ENCODE measurements around the gene ATAD3B. TPM values are rescaled to one million over a fixed set of nuclear protein-coding genes. Genes with fewer than 3 reads are reported as not detected.
A peak's percentile ranks its signal among the peaks of the same experiment; 100 is the strongest.
"Not testable (repeated sequence)": the region's sequence is repeated elsewhere in the genome, so short reads cannot be mapped to it uniquely, and the experiment has no call there.

The ATAD3B gene
- total and polyA plus RNA-seq, 2 donors (not counting 3 experiments of a cell fraction or from before 2014, with no cell fraction given): 20.5 to 48.2 TPM

- H3K27me3 ChIP-seq (ENCODE audit: control insufficient read depth in 2 of 2, insufficient read depth in 2 of 2, low read length in 2 of 2): no peaks in the 10 kb centered on the region
- H3K4me2 ChIP-seq (ENCODE audit: insufficient read depth, low read length): peak within 1 kb of the TSS; percentile 86
- CTCF ChIA-PET: no interaction called here
- peaks cover 21% of the 10 kb centered on the region for H3K79me2 ChIP-seq (ENCODE audit: control insufficient read depth, insufficient read depth, low read length)
- H4K20me1 ChIP-seq (replicated peaks; ENCODE audit: control insufficient read depth, extremely low read depth, insufficient read depth, low read length): no peaks in the 10 kb centered on the region
- peak within 1 kb of the TSS; percentile 96 for H3K27ac ChIP-seq (ENCODE audit: insufficient read depth, low read depth, low read length)
- TF ChIP-seq FOS (IDR thresholded peaks at IDR 0.05; ENCODE audit: borderline replicate concordance, insufficient read depth, low read length) (no peak), JUN (IDR thresholded peaks at IDR 0.05; ENCODE audit: borderline replicate concordance, insufficient read depth, insufficient read length, low read depth) (no peak), GATA2 (IDR thresholded peaks at IDR 0.05; ENCODE audit: insufficient read depth, insufficient read length, low read depth, low read length) (no peak), CTCF (IDR thresholded peaks at IDR 0.05; ENCODE audit: extremely low read depth in 1 of 2, insufficient read depth in 1 of 2, low read depth in 1 of 2, low read length in 2 of 2) (peak in 1 of 2 donors; percentile 0), MAX (IDR thresholded peaks at IDR 0.05; ENCODE audit: insufficient read depth, insufficient read length) (no peak), POLR2A (IDR thresholded peaks at IDR 0.05; ENCODE audit: low read depth, low read length) (peak; percentile 84), MYC (IDR thresholded peaks at IDR 0.05; ENCODE audit: low read depth, low read length) (peak; percentile 13), POLR2AphosphoS5 (IDR thresholded peaks at IDR 0.05; ENCODE audit: insufficient read depth, low read depth, low read length) (peak; percentile 79), EZH2 (IDR thresholded peaks at IDR 0.05; ENCODE audit: borderline replicate concordance, low read depth, low read length, severe bottlenecking) (no peak)
- peak within 1 kb of the TSS; percentile 33 to 69 (median 61) for H3K4me3 ChIP-seq (replicated peaks in 1 of 3; ENCODE audit: insufficient read depth in 1 of 3, low read depth in 1 of 3, low read length in 3 of 3)
- dilution Hi-C loops (cut with MboI; ENCODE audit: extremely low pct_ligation_motif_present, low sequenced_read_pairs) (no loop called here), intact Hi-C loops (cut with micrococcal nuclease) (loop anchor here (2.0 to 5.0 kb wide), 2 partner anchors 63 to 106 kb away; partner anchors contain the start of genes MIB2 and SSU72)
- no peaks in the 10 kb centered on the region for H3K36me3 ChIP-seq (ENCODE audit: control insufficient read depth in 2 of 2, extremely low read depth in 1 of 2, insufficient read depth in 2 of 2, low read length in 2 of 2)
- H2AFZ ChIP-seq (ENCODE audit: low read depth, low read length): peak within 1 kb of the TSS; percentile 91
- DNase-seq (ENCODE audit: low read depth, low spot score): peak; percentile 99
- POLR2A ChIA-PET: interaction anchor here (0.6 to 0.9 kb wide), 2 partner anchors 9 to 111 kb away, joined by 3 to 4 read pairs; no protein-coding TSS in a partner anchor
- no peaks in the 10 kb centered on the region for H3K9me1 ChIP-seq (replicated peaks; ENCODE audit: control insufficient read depth, extremely low read depth, insufficient read depth, low read length)
- peaks cover 4% of the 10 kb centered on the region for H3K4me1 ChIP-seq (ENCODE audit: control insufficient read depth, extremely low read depth, insufficient read depth, low read length)
- no TSS peak for BruUV-seq (replicated peaks)
- H3K9me3 ChIP-seq (replicated peaks; ENCODE audit: control insufficient read depth, insufficient read depth, low read length): no peaks in the 10 kb centered on the region
- FAIRE-seq: peak; percentile 93
- peak within 1 kb of the TSS; percentile 98 for H3K9ac ChIP-seq (replicated peaks; ENCODE audit: extremely low read depth, insufficient read depth, low read length)
These were observed 40.1 kb downstream of the ATAD3B start, which contains the start of gene ATAD3A for GRCh38 chr1:1511533-1512285. TSS of gene ATAD3A (plus strand) at chr1:1512162. CDS start at chr1:1512269, 107 bp downstream.

- H3K4me1 ChIP-seq (ENCODE audit: control insufficient read depth, extremely low read depth, insufficient read depth, low read length); H3K27ac ChIP-seq (ENCODE audit: insufficient read depth, low read depth, low read length); H3K4me2 ChIP-seq (ENCODE audit: insufficient read depth, low read length); BruUV-seq (replicated peaks); H2AFZ ChIP-seq (ENCODE audit: low read depth, low read length); H3K36me3 ChIP-seq (ENCODE audit: control insufficient read depth in 2 of 2, extremely low read depth in 1 of 2, insufficient read depth in 2 of 2, low read length in 2 of 2); H3K9ac ChIP-seq (replicated peaks; ENCODE audit: extremely low read depth, insufficient read depth, low read length); H3K9me1 ChIP-seq (replicated peaks; ENCODE audit: control insufficient read depth, extremely low read depth, insufficient read depth, low read length); POLR2A ChIA-PET; dilution Hi-C loops (cut with MboI; ENCODE audit: extremely low pct_ligation_motif_present, low sequenced_read_pairs); H3K9me3 ChIP-seq (replicated peaks; ENCODE audit: control insufficient read depth, insufficient read depth, low read length); H3K27me3 ChIP-seq (ENCODE audit: control insufficient read depth in 2 of 2, insufficient read depth in 2 of 2, low read length in 2 of 2); DNase-seq (ENCODE audit: low read depth, low spot score); H4K20me1 ChIP-seq (replicated peaks; ENCODE audit: control insufficient read depth, extremely low read depth, insufficient read depth, low read length); CTCF ChIA-PET: not testable (repeated sequence)
- intact Hi-C loops (cut with micrococcal nuclease): loop anchor here (2.0 to 5.0 kb wide), 2 partner anchors 62 to 105 kb away; partner anchors contain the start of genes MIB2 and SSU72
- peak overlapping the region in 1 of 3 experiments; percentile 61 for H3K4me3 ChIP-seq (replicated peaks in 1 of 3; ENCODE audit: insufficient read depth in 1 of 3, low read depth in 1 of 3, low read length in 3 of 3)
- H3K79me2 ChIP-seq (ENCODE audit: control insufficient read depth, insufficient read depth, low read length): peaks cover 21% of the 10 kb centered on the region
- FAIRE-seq: peak; percentile 83
These were observed 40.9 kb downstream of the ATAD3B start for GRCh38 chr1:1512425-1512824.
